K562 (cell line): ENCODE measurements around the gene NRXN3. TPM values are rescaled to one million over a fixed set of nuclear protein-coding genes. Genes with fewer than 3 reads are reported as not detected.

ENCODE experiments used
- ATAC-seq: fragments of 200-7000 bp; cut with Tn5 transposase; 3 replicates; pipeline ENCODE4 v1.9.1; 2020; ENCODE audit warnings: moderate library complexity
- BruUV-seq: library from RNA; stranded (reverse); fragments of 400-500 nt; replicated peaks from 2 replicates; lab custom pipeline; 2021; lab: Mats Ljungman, UMichigan
- CTCF ChIA-PET: fragments of 300-600 bp; formaldehyde crosslinking; extraction: SDS; loops from one replicate; lab custom pipeline; 2021; ENCODE audit warnings: low intra/inter-chr PET ratio; lab: Yijun Ruan, JAX
- POLR2A ChIA-PET: fragments of 300-600, 350-650 bp; sonication (Branson Sonifier 250); formaldehyde crosslinking; extraction: SDS; loops from one replicate; lab custom pipeline; 2021; ENCODE audit warnings: antibody characterized with exemption, inconsistent platforms; lab: Yijun Ruan, JAX
- DNase-seq, 4 experiments: peaks; one replicate each; pipeline versions ENCODE4 v3.0.0 to v3.0.0-alpha.2; 2011 to 2018; ENCODE audit warnings: low spot score in 3 of 4, mixed read lengths in 3 of 4; ENCODE audit errors: extremely low read depth in 1 of 4
- FAIRE-seq: peaks from 2 replicates; lab custom pipeline; 2011; peaks lifted over from hg19 to GRCh38; lab: Jason Lieb, UNC
- H2AFZ ChIP-seq: 2 replicates; pipeline ENCODE4 v1.6.0; 2011; ENCODE audit warnings: low read depth, low read length, control low read depth, inconsistent platforms
- H3K27ac ChIP-seq: fragments of 200-600 bp; 3 replicates; pipeline ENCODE4 v1.8.0; 2011; ENCODE audit warnings: low read depth, mild to moderate bottlenecking, control low read depth, inconsistent platforms, low read length, moderate library complexity, mixed read lengths; ENCODE audit errors: extremely low read depth
- H3K27me3 ChIP-seq, 2 experiments: fragments of 300-600 bp in 1 of 2; 2 replicates in 1 of 2; 3 replicates in 1 of 2; pipeline versions ENCODE4 v1.6.0 to v1.8.0; 2011; ENCODE audit warnings: inconsistent platforms in 2 of 2, low read length in 2 of 2, mild to moderate bottlenecking in 1 of 2, mixed read lengths in 1 of 2, moderate library complexity in 1 of 2; ENCODE audit not compliant: control insufficient read depth in 2 of 2, insufficient read depth in 2 of 2
- H3K36me3 ChIP-seq: fragments of 300-600 bp; 3 replicates; pipeline ENCODE4 v1.8.0; 2011; ENCODE audit warnings: mild to moderate bottlenecking, low read length, inconsistent platforms; ENCODE audit not compliant: control insufficient read depth, insufficient read depth
- H3K4me1 ChIP-seq, 2 experiments: fragments of 200-600 bp in 1 of 2; replicated peaks in 1 of 2; 2 replicates in 1 of 2; 3 replicates in 1 of 2; pipeline versions ENCODE4 v1.5.1 to v1.8.0; 2011; ENCODE audit warnings: inconsistent platforms in 2 of 2, low read length in 2 of 2, mild to moderate bottlenecking in 1 of 2, mixed read lengths in 1 of 2, moderate library complexity in 1 of 2; ENCODE audit not compliant: control insufficient read depth in 2 of 2, insufficient read depth in 2 of 2
- H3K4me2 ChIP-seq: 2 replicates; pipeline ENCODE4 v1.6.1; 2011; ENCODE audit warnings: low read length, control low read depth, inconsistent platforms, mixed read lengths; ENCODE audit not compliant: insufficient read depth
- H3K4me3 ChIP-seq: fragments of 200-600 bp; sonication (generic), shearing (Covaris generic); 2 replicates; pipeline ENCODE4 v1.5.1; 2016; ENCODE audit warnings: control low read depth, inconsistent platforms
- H3K79me2 ChIP-seq: fragments of 200-600 bp; 3 replicates; pipeline ENCODE4 v1.8.0; 2011; ENCODE audit warnings: low read length, inconsistent platforms; ENCODE audit not compliant: control insufficient read depth, insufficient read depth
- H3K9ac ChIP-seq, 2 experiments: 2 replicates each; pipeline versions ENCODE4 v1.6.0 to v1.6.1; 2011; ENCODE audit warnings: low read depth in 2 of 2, low read length in 2 of 2, control low read depth in 1 of 2, inconsistent platforms in 1 of 2, mild to moderate bottlenecking in 1 of 2, mixed read lengths in 1 of 2; ENCODE audit not compliant: insufficient read depth in 1 of 2
- H3K9me1 ChIP-seq: one replicate; pipeline ENCODE4 v1.6.0; 2011; ENCODE audit warnings: inconsistent platforms, mild to moderate bottlenecking, low read length, moderate library complexity; ENCODE audit not compliant: control insufficient read depth, insufficient read depth
- H3K9me3 ChIP-seq: replicated peaks from 2 replicates; pipeline ENCODE4 v1.5.1; 2011; ENCODE audit warnings: low read depth, low read length, inconsistent platforms; ENCODE audit not compliant: control insufficient read depth, insufficient read depth
- H4K20me1 ChIP-seq: replicated peaks from 2 replicates; pipeline ENCODE4 v1.6.1; 2011; ENCODE audit warnings: low read length, inconsistent platforms, mixed read lengths; ENCODE audit not compliant: control insufficient read depth, insufficient read depth
- CCNT2 ChIP-seq: IDR thresholded peaks from 2 replicates; pipeline ENCODE4 v1.6.1; 2011; ENCODE audit warnings: borderline replicate concordance, low read depth, mild to moderate bottlenecking, moderate library complexity, mixed read lengths, low read length; ENCODE audit not compliant: insufficient read length; ENCODE audit errors: extremely low read depth
- ELK1 ChIP-seq: sonication (generic); formaldehyde crosslinking; IDR thresholded peaks from 2 replicates; pipeline ENCODE4 v1.8.1; 2022; ENCODE audit warnings: missing genetic modification reagents
- EP300 ChIP-seq: IDR thresholded peaks from 2 replicates; pipeline ENCODE4 v1.6.1; 2012; ENCODE audit warnings: low read length, improper control_type of control experiment
- FOXP4 ChIP-seq: sonication (generic); formaldehyde crosslinking; IDR thresholded peaks from 2 replicates; pipeline ENCODE4 v1.8.0; 2022; ENCODE audit warnings: mild to moderate bottlenecking, missing genetic modification reagents, borderline replicate concordance
- GABPA ChIP-seq: fragments of 200-800 bp; sonication (Bioruptor generic); conservative IDR thresholded peaks from 2 replicates; pipeline ENCODE4 v1.6.1; 2016; ENCODE audit warnings: low read depth, missing genetic modification characterization, missing compliant biosample characterization
- HES1 ChIP-seq: fragments of 450-650 bp; IDR thresholded peaks from 2 replicates; pipeline ENCODE4 v1.6.1; 2016; ENCODE audit warnings: low read depth, mild to moderate bottlenecking, moderate library complexity
- HMBOX1 ChIP-seq: sonication (generic); IDR thresholded peaks from 2 replicates; pipeline ENCODE4 v1.6.1; 2016
- KLF13 ChIP-seq: fragments of 450-650 bp; IDR thresholded peaks from 2 replicates; pipeline ENCODE4 v1.6.1; 2016; ENCODE audit warnings: missing genetic modification characterization, low read depth, mild to moderate bottlenecking, missing compliant biosample characterization, moderate library complexity, borderline replicate concordance
- RFX1 ChIP-seq: fragments of 450-650 bp; IDR thresholded peaks from 2 replicates; pipeline ENCODE4 v1.6.1; 2016; ENCODE audit warnings: mild to moderate bottlenecking, moderate library complexity
- ZFP36 ChIP-seq: fragments of 150-350 bp; IDR thresholded peaks from 2 replicates; pipeline ENCODE4 v1.6.1; 2018; ENCODE audit warnings: low read length, low read depth; ENCODE audit not compliant: partially characterized antibody
- WGBS: fragments of 100-300 bp; shearing (Covaris generic); methylation state at CpG from one replicate; pipeline ENCODE4 v1.1.6; 2016; ENCODE audit warnings: low coverage, mixed read lengths; ENCODE audit not compliant: insufficient coverage; ENCODE audit errors: missing lambda C conversion rate; 5-methylcytosine and 5-hydroxymethylcytosine counted together
- in situ Hi-C: fragments of 300-500 bp; cut with MboI; formaldehyde crosslinking; loops from 4 replicates; pipeline ENCODE4 v1.15.0; 2018; ENCODE audit warnings: inconsistent platforms, mixed read lengths
- intact Hi-C: fragments of 100-400 bp; cut with micrococcal nuclease; formaldehyde crosslinking; loops from 2 replicates; pipeline ENCODE4 v1.14.2; 2022
- polyA plus RNA-seq, 8 experiments: library from polyadenylated mRNA; depleted of rRNA in 4 of 8; stranded (reverse) in 5 of 8; unstranded in 3 of 8; fragments of >200 nt; fragmentation: Nextera tagmentation in 2 of 8; fragmentation: Illumina TruSeq in 1 of 8; extraction: Ambion mirVana in 2 of 8; extraction: Trizol in 1 of 8; gene quantifications; 2 replicates each; pipeline versions ENCODE4 v1.2.1 to v1.2.3, GENCODE V29; 2011 to 2014; ENCODE audit warnings: inconsistent platforms in 1 of 8, missing spikeins in 1 of 8
- total RNA-seq, 7 experiments: library from RNA; depleted of rRNA in 6 of 7; stranded (reverse); fragments of >200 nt in 6 of 7; fragmentation: Illumina TruSeq in 2 of 7; extraction: Trizol in 2 of 7; gene quantifications; 2 replicates each; pipeline versions ENCODE4 v1.2.1 to v1.2.3, GENCODE V29; 2011 to 2021; ENCODE audit warnings: low replicate concordance in 1 of 7
- TF ChIP-seq, protein P1 (sequence below): sonication (generic); formaldehyde crosslinking; IDR thresholded peaks from 2 replicates; pipeline ENCODE4 v1.8.0; 2023; ENCODE audit warnings: mild to moderate bottlenecking, missing genetic modification reagents
- TF ChIP-seq, protein P2 (sequence below): fragments of 250-450 bp; sonication (Bioruptor Pico); IDR thresholded peaks from 2 replicates; pipeline ENCODE4 v1.8.0; 2021; ENCODE audit warnings: moderate library complexity, mild to moderate bottlenecking, inconsistent platforms

NRXN3 gene
- total and polyA plus RNA-seq, 9 of the 15 experiments (the other 6 are each of a cell fraction or from before 2014, with no cell fraction given), result 0.09 TPM; not detected in 8

- TF ChIP-seq, protein P1, sequence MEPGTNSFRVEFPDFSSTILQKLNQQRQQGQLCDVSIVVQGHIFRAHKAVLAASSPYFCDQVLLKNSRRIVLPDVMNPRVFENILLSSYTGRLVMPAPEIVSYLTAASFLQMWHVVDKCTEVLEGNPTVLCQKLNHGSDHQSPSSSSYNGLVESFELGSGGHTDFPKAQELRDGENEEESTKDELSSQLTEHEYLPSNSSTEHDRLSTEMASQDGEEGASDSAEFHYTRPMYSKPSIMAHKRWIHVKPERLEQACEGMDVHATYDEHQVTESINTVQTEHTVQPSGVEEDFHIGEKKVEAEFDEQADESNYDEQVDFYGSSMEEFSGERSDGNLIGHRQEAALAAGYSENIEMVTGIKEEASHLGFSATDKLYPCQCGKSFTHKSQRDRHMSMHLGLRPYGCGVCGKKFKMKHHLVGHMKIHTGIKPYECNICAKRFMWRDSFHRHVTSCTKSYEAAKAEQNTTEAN, result no peak
- TF ChIP-seq, protein P2, sequence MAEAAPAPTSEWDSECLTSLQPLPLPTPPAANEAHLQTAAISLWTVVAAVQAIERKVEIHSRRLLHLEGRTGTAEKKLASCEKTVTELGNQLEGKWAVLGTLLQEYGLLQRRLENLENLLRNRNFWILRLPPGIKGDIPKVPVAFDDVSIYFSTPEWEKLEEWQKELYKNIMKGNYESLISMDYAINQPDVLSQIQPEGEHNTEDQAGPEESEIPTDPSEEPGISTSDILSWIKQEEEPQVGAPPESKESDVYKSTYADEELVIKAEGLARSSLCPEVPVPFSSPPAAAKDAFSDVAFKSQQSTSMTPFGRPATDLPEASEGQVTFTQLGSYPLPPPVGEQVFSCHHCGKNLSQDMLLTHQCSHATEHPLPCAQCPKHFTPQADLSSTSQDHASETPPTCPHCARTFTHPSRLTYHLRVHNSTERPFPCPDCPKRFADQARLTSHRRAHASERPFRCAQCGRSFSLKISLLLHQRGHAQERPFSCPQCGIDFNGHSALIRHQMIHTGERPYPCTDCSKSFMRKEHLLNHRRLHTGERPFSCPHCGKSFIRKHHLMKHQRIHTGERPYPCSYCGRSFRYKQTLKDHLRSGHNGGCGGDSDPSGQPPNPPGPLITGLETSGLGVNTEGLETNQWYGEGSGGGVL (CRISPR knock-in tag), result no peak
- TF ChIP-seq FOXP4 (CRISPR knock-in tag), result no peak
Measured at GRCh38 chr14:78135450-78135891, 34.7 kb upstream of the NRXN3 start (continued).

GRCh38 chr14:78136695-78137094 is 33.5 kb upstream of the NRXN3 start:
- ATAC-seq, result no peak
- Histone ChIP-seq H3K36me3 (no peaks in the 10 kb centered on the region), H3K27me3 (peaks cover 0 to 4% of the 10 kb centered on the region in 2 experiments; a peak in 1 of 5 replicates), H4K20me1 (no peaks in the 10 kb centered on the region), H3K4me3 (no peak overlapping the region), H3K79me2 (no peaks in the 10 kb centered on the region), H3K4me1 (peaks cover 0 to 4% of the 10 kb centered on the region in 2 experiments; a peak in 3 of 5 replicates), H3K27ac (no peak overlapping the region), H3K9me1 (no peaks in the 10 kb centered on the region), H3K4me2 (no peak overlapping the region), H3K9ac (no peak overlapping the region), H3K9me3 (no peaks in the 10 kb centered on the region), H2AFZ (no peak overlapping the region)
- WGBS, result 0% methylated on average over 4 of the region's 4 CpGs
- in situ Hi-C loops (no loop called here), intact Hi-C loops (no loop called here)
- POLR2A ChIA-PET, result no interaction called here
- FAIRE-seq, result no peak
- CTCF ChIA-PET, result no interaction called here
- no TSS peak for BruUV-seq
- no peak for DNase-seq
- TF ChIP-seq EP300, result no peak
- no peak for TF ChIP-seq ELK1 (CRISPR knock-in tag)
- TF ChIP-seq HES1, result no peak
- TF ChIP-seq HMBOX1, result no peak
- TF ChIP-seq CCNT2, result no peak
- TF ChIP-seq GABPA, result no peak
- no peak for TF ChIP-seq RFX1
- no peak for TF ChIP-seq ZFP36
- TF ChIP-seq KLF13 (tag), result no peak
